PFSK-1 (cell line): Measurements from ENCODE around the gene PRKAG2.

Experiments
- FOXP2 ChIP-seq: optimal IDR thresholded peaks from 2 replicates; pipeline ENCODE3; 2011; ENCODE audit warnings: borderline replicate concordance, control low read depth, inconsistent platforms; ENCODE audit not compliant: insufficient read depth; ENCODE audit errors: extremely low read length, extremely low read depth
- POLR2AphosphoS5 ChIP-seq: IDR thresholded peaks from 2 replicates; pipeline ENCODE4 v1.6.1; 2012; ENCODE audit warnings: low read depth, mild to moderate bottlenecking, control low read depth, low read length, moderate library complexity
- SIN3A ChIP-seq: IDR thresholded peaks from 2 replicates; pipeline ENCODE4 v1.6.1; 2012; ENCODE audit warnings: mild to moderate bottlenecking, low read length, moderate library complexity, borderline replicate concordance; ENCODE audit not compliant: insufficient read depth
- TAF1 ChIP-seq: IDR thresholded peaks from 2 replicates; pipeline ENCODE4 v1.6.1; 2012; ENCODE audit warnings: low read length, control low read depth, borderline replicate concordance; ENCODE audit not compliant: insufficient read depth

DNA sequence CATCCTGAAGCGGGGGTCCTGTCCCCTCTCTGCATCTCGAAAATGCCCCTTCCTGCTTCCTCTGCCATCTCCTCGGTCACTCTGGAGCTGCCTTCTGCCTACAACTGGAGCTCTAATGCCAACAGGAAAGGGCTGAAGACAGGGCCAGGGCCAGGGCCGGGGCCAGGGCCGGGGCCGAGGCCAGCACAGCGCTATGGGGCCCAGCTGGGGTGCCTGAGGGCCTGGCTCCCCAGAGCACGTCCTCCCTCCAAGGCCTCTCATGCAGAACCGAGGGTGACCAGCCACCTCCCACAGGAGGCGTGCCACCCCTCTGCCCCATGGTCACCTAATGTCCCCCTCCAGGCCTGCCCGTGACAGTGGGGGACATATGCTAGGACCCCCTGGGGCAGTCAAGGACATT, 155.7 kb downstream of the PRKAG2 start:
- no peak for TF ChIP-seq FOXP2
- no peak for TF ChIP-seq POLR2AphosphoS5
- no peak for TF ChIP-seq TAF1
- no peak for TF ChIP-seq SIN3A
